Naive B cell (primary cell): ENCODE results near the gene MTHFD2L. TPM values are rescaled to one million over a fixed set of nuclear protein-coding genes. Genes with fewer than 3 reads are reported as not detected.
A peak's percentile ranks its signal among the peaks of the same experiment; 100 is the strongest.
"Not testable (repeated sequence)": the region's sequence is repeated elsewhere in the genome, so short reads cannot be mapped to it uniquely, and the experiment has no call there.

Experiments
- ATAC-seq, 2 donors: fragments of 150-1000 bp; cut with Tn5 transposase; 2 replicates each; pipeline ENCODE4 v1.10.0; 2021; ENCODE audit warnings: low read depth in 2 of 2, mild to moderate bottlenecking in 2 of 2, moderate library complexity in 2 of 2
- DNase-seq: peaks from one replicate; pipeline ENCODE4 v3.0.0; 2022
- H3K27ac Mint-ChIP-seq, 6 donors: one replicate each; pipeline ENCODE4 v1.8.0; 2020 to 2022; ENCODE audit warnings: mild to moderate bottlenecking in 6 of 6, mixed read lengths in 6 of 6, moderate library complexity in 5 of 6, inconsistent platforms in 2 of 6
- H3K27me3 Mint-ChIP-seq, 3 donors: one replicate each; pipeline ENCODE4 v1.8.0; 2021 to 2022; ENCODE audit warnings: mixed read lengths in 3 of 3, mild to moderate bottlenecking in 1 of 3
- H3K36me3 Mint-ChIP-seq, 2 donors: one replicate each; pipeline ENCODE4 v1.8.0; 2020 to 2022; ENCODE audit warnings: mixed read lengths in 2 of 2, inconsistent platforms in 1 of 2, mild to moderate bottlenecking in 1 of 2
- H3K4me1 Mint-ChIP-seq, 3 donors: one replicate each; pipeline ENCODE4 v1.8.0; 2020 to 2022; ENCODE audit warnings: mixed read lengths in 3 of 3, inconsistent platforms in 1 of 3, mild to moderate bottlenecking in 1 of 3, moderate library complexity in 1 of 3
- H3K4me3 Mint-ChIP-seq, 8 donors: one replicate each; pipeline ENCODE4 v1.8.0; 2020 to 2022; ENCODE audit warnings: mild to moderate bottlenecking in 8 of 8, mixed read lengths in 8 of 8, moderate library complexity in 8 of 8, inconsistent platforms in 2 of 8
- H3K9me3 Mint-ChIP-seq, 7 donors: one replicate each; pipeline ENCODE4 v1.8.0; 2020 to 2022; ENCODE audit warnings: mixed read lengths in 7 of 7, mild to moderate bottlenecking in 5 of 7, inconsistent platforms in 2 of 7, moderate library complexity in 1 of 7
- polyA plus RNA-seq, 6 donors: library from polyadenylated mRNA; unstranded; fragments of 300-500 nt; fragmentation: Illumina TruSeq; gene quantifications; one replicate each; pipeline ENCODE4 v1.2.3, GENCODE V29; 2021; ENCODE audit warnings: low read depth in 6 of 6

The MTHFD2L gene
- polyA plus RNA-seq, 6 donors from 2014 or later, result 6.6 to 19.6 (median 8.1) TPM

DNA sequence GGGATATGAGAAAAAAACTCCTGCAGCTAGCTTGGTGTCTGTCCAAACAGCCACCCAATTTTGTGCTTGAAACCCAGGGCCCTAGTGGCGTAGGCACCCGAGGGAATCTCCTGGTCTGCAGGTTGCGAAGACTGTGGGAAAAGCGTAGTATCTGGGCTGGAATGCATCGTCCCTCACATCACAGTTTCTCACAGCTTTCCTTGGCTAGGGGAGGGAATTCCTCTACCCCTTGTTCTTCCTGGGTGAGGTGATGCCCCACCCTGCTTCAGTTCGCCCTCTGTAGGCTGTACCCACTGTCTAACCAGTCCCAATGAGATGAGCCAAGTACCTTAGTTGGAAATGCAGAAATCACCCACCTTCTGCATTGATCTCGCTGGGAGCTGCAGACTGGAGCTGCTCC lies 57.3 kb downstream of the MTHFD2L start:
- peaks cover 0 to 19% (median 10%) of the 10 kb centered on the region in 7 donors for H3K9me3 Mint-ChIP-seq
- H3K36me3 Mint-ChIP-seq, result peaks cover 20 to 23% of the 10 kb centered on the region in 2 donors
- not testable (repeated sequence) for H3K27ac Mint-ChIP-seq, DNase-seq, H3K4me3 Mint-ChIP-seq, ATAC-seq, H3K27me3 Mint-ChIP-seq
- H3K4me1 Mint-ChIP-seq, result peaks cover 0 to 11% (median 4%) of the 10 kb centered on the region in 3 donors

DNA sequence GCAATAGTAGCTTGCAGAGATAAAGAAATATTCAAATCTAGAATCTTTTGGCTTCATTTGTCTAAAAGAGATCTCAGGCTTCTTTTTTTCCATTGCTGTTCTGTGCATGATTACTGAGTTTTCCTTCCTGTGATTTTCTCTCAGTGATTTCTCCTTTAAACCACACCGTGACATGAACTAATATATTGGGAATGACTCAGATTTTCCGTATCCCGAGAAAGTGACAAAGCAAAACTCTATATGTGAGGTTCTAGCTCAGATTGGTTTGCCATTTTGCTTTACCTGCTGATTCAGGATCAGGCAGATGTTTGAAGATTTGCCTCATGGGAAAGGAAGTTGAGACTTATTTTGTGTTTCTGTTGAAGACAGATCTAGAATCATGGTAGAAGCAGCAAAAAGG lies 59.4 kb downstream of the MTHFD2L start:
- no peak overlapping the region for H3K4me3 Mint-ChIP-seq
- H3K27me3 Mint-ChIP-seq, result no peaks in the 10 kb centered on the region
- DNase-seq, result no peak
- peaks cover 0 to 9% (median 2%) of the 10 kb centered on the region in 7 donors for H3K9me3 Mint-ChIP-seq
- peaks cover 9 to 16% of the 10 kb centered on the region in 2 donors for H3K36me3 Mint-ChIP-seq
- peaks cover 0 to 6% (median 4%) of the 10 kb centered on the region in 3 donors for H3K4me1 Mint-ChIP-seq
- no peak overlapping the region for H3K27ac Mint-ChIP-seq
- ATAC-seq, result no peak

DNA sequence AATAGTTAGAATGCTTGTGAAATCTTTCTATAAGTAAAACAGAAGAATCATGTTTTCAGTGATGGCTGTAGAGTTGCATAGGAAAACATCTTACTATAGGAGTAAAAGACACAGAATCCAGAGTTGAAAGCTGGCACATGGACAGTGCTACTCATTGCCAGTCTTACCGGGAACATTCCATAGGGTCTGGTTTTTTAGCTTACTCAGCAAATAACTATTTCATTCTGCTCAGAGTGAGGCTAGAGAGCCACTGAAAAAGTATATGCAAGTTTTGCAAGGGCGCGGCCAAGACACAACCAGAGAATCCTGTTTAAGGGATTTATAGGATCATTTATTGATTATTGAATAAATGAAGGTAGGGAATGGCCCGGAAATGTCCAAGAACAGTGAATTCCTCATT lies 60.3 kb downstream of the MTHFD2L start:
- DNase-seq (no peak), ATAC-seq (no peak)
- Mint-ChIP-seq H3K27me3 (no peaks in the 10 kb centered on the region), H3K4me3 (no peak overlapping the region), H3K9me3 (peaks cover 0 to 6% (median 3%) of the 10 kb centered on the region in 7 donors), H3K4me1 (peaks cover 0 to 6% (median 4%) of the 10 kb centered on the region in 3 donors), H3K36me3 (peaks cover under 1 to 16% of the 10 kb centered on the region in 2 donors), H3K27ac (no peak overlapping the region)

GRCh38 chr4:74219240-74219639 lies 61.3 kb downstream of the MTHFD2L start:
- Mint-ChIP-seq H3K9me3 (peaks cover 0 to 4% (median 3%) of the 10 kb centered on the region in 7 donors), H3K36me3 (peaks cover 0 to 9% of the 10 kb centered on the region in 2 donors), H3K27me3 (no peaks in the 10 kb centered on the region), H3K4me1 (peaks cover 0 to 6% (median 4%) of the 10 kb centered on the region in 3 donors), H3K4me3 (no peak overlapping the region), H3K27ac (peak overlapping the region in 2 of 6 donors; percentile 48 to 69)
- ATAC-seq (no peak), DNase-seq (no peak)

- peaks cover 0 to 21% of the 10 kb centered on the region in 2 donors for H3K36me3 Mint-ChIP-seq
- H3K27ac Mint-ChIP-seq, result no peak overlapping the region
- H3K4me1 Mint-ChIP-seq, result peaks cover 4 to 6% (median 4%) of the 10 kb centered on the region in 3 donors
- no peaks in the 10 kb centered on the region for H3K27me3 Mint-ChIP-seq
- no peak overlapping the region for H3K4me3 Mint-ChIP-seq
- H3K9me3 Mint-ChIP-seq, result peaks cover 0 to 4% (median 3%) of the 10 kb centered on the region in 7 donors
- no peak for DNase-seq
- ATAC-seq, result no peak
These were observed 65.2 kb downstream of the MTHFD2L start for GRCh38 chr4:74223098-74223497.

- H3K4me3 Mint-ChIP-seq, result no peak overlapping the region
- no peak for DNase-seq
These were observed 65.9 kb downstream of the MTHFD2L start for GRCh38 chr4:74223801-74224200.

GRCh38 chr4:74228691-74229640 lies 71.0 kb downstream of the MTHFD2L start:
- peak; percentile 84 to 93 for ATAC-seq
- peaks cover 0 to 16% of the 10 kb centered on the region in 2 donors for H3K36me3 Mint-ChIP-seq
- H3K4me1 Mint-ChIP-seq, result peaks cover 0 to 4% (median 0%) of the 10 kb centered on the region in 3 donors
- peak overlapping the region in 1 of 8 donors; percentile 4 for H3K4me3 Mint-ChIP-seq
- H3K9me3 Mint-ChIP-seq, result no peaks in the 10 kb centered on the region
- H3K27ac Mint-ChIP-seq, result no peak overlapping the region
- H3K27me3 Mint-ChIP-seq, result no peaks in the 10 kb centered on the region
- DNase-seq, result peak; percentile 59

More at GRCh38 chr4:74223801-74224200, 65.9 kb downstream of the MTHFD2L start:
- Mint-ChIP-seq H3K9me3 (peaks cover 0 to 4% (median 3%) of the 10 kb centered on the region in 7 donors), H3K4me1 (peaks cover 4 to 6% (median 4%) of the 10 kb centered on the region in 3 donors), H3K27me3 (no peaks in the 10 kb centered on the region), H3K27ac (no peak overlapping the region), H3K36me3 (peaks cover 0 to 21% of the 10 kb centered on the region in 2 donors)
- no peak for ATAC-seq

GRCh38 chr4:74230902-74231499 lies 73.1 kb downstream of the MTHFD2L start:
- peaks cover 4 to 8% (median 6%) of the 10 kb centered on the region in 3 donors for H3K4me1 Mint-ChIP-seq
- H3K27ac Mint-ChIP-seq, result peak overlapping the region in 2 of 6 donors; percentile 15 to 53
- peaks cover 0 to 9% of the 10 kb centered on the region in 2 donors for H3K36me3 Mint-ChIP-seq
- H3K9me3 Mint-ChIP-seq, result peaks cover 0 to 2% (median 0%) of the 10 kb centered on the region in 7 donors
- H3K27me3 Mint-ChIP-seq, result no peaks in the 10 kb centered on the region
- no peak for ATAC-seq
- DNase-seq, result no peak
- peak overlapping the region in 1 of 8 donors; percentile 64 for H3K4me3 Mint-ChIP-seq

GRCh38 chr4:74235135-74235534 lies 77.2 kb downstream of the MTHFD2L start:
- Mint-ChIP-seq H3K4me3 (no peak overlapping the region), H3K9me3 (peaks cover 0 to 6% (median 0%) of the 10 kb centered on the region in 7 donors), H3K4me1 (peaks cover 4 to 6% (median 4%) of the 10 kb centered on the region in 3 donors), H3K27ac (peak overlapping the region in 1 of 6 donors; percentile 25), H3K27me3 (no peaks in the 10 kb centered on the region), H3K36me3 (peaks cover 0 to 9% of the 10 kb centered on the region in 2 donors)
- DNase-seq, result peak; percentile 1
- ATAC-seq, result peak; percentile 38 to 61

- DNase-seq, result no peak
- H3K36me3 Mint-ChIP-seq, result peaks cover 0 to 9% of the 10 kb centered on the region in 2 donors
- H3K4me3 Mint-ChIP-seq, result no peak overlapping the region
- H3K27me3 Mint-ChIP-seq, result no peaks in the 10 kb centered on the region
- no peak overlapping the region for H3K27ac Mint-ChIP-seq
- H3K4me1 Mint-ChIP-seq, result peaks cover 4 to 6% (median 4%) of the 10 kb centered on the region in 3 donors
- no peak for ATAC-seq
- H3K9me3 Mint-ChIP-seq, result peaks cover 0 to 6% (median 0%) of the 10 kb centered on the region in 7 donors
These were observed 79.6 kb downstream of the MTHFD2L start for GRCh38 chr4:74237425-74237966.

DNA sequence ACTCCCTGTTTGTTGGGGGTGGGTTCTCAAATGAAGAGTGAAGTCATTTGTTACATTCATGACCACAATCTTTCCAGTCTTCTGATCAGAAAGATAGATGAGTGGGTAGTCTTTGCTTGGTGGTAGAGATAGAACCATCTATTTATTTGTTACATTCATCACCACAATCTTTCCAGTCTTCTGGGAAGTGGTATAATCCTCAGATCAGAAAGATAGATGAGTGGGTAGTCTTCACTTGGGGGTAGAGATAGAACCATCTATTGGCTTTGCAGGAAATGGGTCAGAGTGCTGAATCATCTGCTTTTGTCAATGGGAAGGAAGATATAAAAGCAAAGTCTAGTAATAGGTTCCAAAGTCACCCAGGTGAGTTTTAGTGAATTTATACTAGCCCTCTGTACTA lies 86.1 kb downstream of the MTHFD2L start:
- DNase-seq (no peak), ATAC-seq (no peak)
- Mint-ChIP-seq H3K27me3 (no peaks in the 10 kb centered on the region), H3K27ac (no peak overlapping the region), H3K4me3 (no peak overlapping the region), H3K36me3 (no peaks in the 10 kb centered on the region), H3K4me1 (no peaks in the 10 kb centered on the region), H3K9me3 (peaks cover 0 to 6% (median 2%) of the 10 kb centered on the region in 7 donors)

DNA sequence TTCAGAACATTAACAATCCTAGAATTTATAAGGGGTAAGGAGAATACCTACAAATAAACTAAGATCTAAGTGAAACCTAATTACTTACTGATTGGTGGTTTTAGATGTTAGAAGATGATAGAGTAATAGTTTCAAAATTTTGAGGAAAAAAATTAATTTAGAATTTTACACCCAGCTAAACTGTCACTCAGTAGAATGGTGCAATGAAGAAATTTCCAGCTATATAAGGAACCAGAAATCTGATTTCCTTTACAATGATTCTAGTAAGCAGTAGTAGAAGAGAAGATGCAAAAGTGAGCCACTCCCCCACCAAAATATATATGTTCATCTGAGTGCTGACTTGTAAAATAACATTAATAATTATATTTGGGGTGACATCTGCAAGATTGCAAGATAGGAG lies 95.0 kb downstream of the MTHFD2L start:
- Mint-ChIP-seq H3K9me3 (peaks cover 16 to 42% (median 22%) of the 10 kb centered on the region in 7 donors), H3K27ac (no peak overlapping the region), H3K4me3 (no peak overlapping the region), H3K36me3 (peaks cover 17 to 36% of the 10 kb centered on the region in 2 donors), H3K27me3 (no peaks in the 10 kb centered on the region), H3K4me1 (no peaks in the 10 kb centered on the region)
- DNase-seq (no peak), ATAC-seq (no peak)

- H3K27me3 Mint-ChIP-seq, result no peaks in the 10 kb centered on the region
- DNase-seq (no peak), ATAC-seq (no peak)
- H3K4me1 Mint-ChIP-seq, result no peaks in the 10 kb centered on the region
- no peak overlapping the region for H3K27ac Mint-ChIP-seq
- H3K4me3 Mint-ChIP-seq, result no peak overlapping the region
- peaks cover 17 to 36% of the 10 kb centered on the region in 2 donors for H3K36me3 Mint-ChIP-seq
- peaks cover 14 to 41% (median 20%) of the 10 kb centered on the region in 7 donors for H3K9me3 Mint-ChIP-seq
These were observed 96.5 kb downstream of the MTHFD2L start for GRCh38 chr4:74254386-74254785.
